NCI-H187 treated with DMSO at 0.1 percent for 48 hours (cell line): ENCODE measurements around the gene FAM20C.
"Not testable (repeated sequence)": the region's sequence is repeated elsewhere in the genome, so short reads cannot be mapped to it uniquely, and the experiment has no call there.

Experiments
- DNase-seq: peaks from one replicate; lab custom pipeline; 2025; lab: John Stamatoyannopoulos, UW

The FAM20C gene

GRCh38 chr7:174716-175115 lies 17.7 kb upstream of the FAM20C start:
- no peak for DNase-seq

GRCh38 chr7:175955-176354 lies 16.4 kb upstream of the FAM20C start:
- DNase-seq: no peak

GRCh38 chr7:176381-176780 lies 16.0 kb upstream of the FAM20C start:
- DNase-seq: no peak

- no peak for DNase-seq
Measured at GRCh38 chr7:176786-177459, 15.4 kb upstream of the FAM20C start.

GRCh38 chr7:178444-178843 lies 13.9 kb upstream of the FAM20C start:
- DNase-seq: no peak

- no peak for DNase-seq
Measured at GRCh38 chr7:179209-179681, 13.1 kb upstream of the FAM20C start.

GRCh38 chr7:179948-180694 lies 12.2 kb upstream of the FAM20C start:
- no peak for DNase-seq

- no peak for DNase-seq
Measured at GRCh38 chr7:181738-182137, 10.6 kb upstream of the FAM20C start.

- DNase-seq: not testable (repeated sequence)
Measured at GRCh38 chr7:182502-182901, 9.9 kb upstream of the FAM20C start.

GRCh38 chr7:183496-184292 lies 8.7 kb upstream of the FAM20C start:
- no peak for DNase-seq

- no peak for DNase-seq
Measured at GRCh38 chr7:184294-185264, 7.8 kb upstream of the FAM20C start.

GRCh38 chr7:186516-187113 lies 5.8 kb upstream of the FAM20C start:
- no peak for DNase-seq

GRCh38 chr7:187227-187927 lies 5.0 kb upstream of the FAM20C start:
- DNase-seq: no peak

GRCh38 chr7:188174-188573 lies 4.2 kb upstream of the FAM20C start:
- DNase-seq: no peak

GRCh38 chr7:188727-189500 lies 3.5 kb upstream of the FAM20C start:
- DNase-seq: no peak

GRCh38 chr7:189719-190118 lies 2.7 kb upstream of the FAM20C start:
- no peak for DNase-seq

GRCh38 chr7:190196-190595 lies 2.2 kb upstream of the FAM20C start:
- DNase-seq: no peak

- no peak for DNase-seq
Measured at GRCh38 chr7:191105-191980, 1.0 kb upstream of the FAM20C start.
